ENCODE measurements around the gene CNOT6.
"Not testable (repeated sequence)": the region's sequence is repeated elsewhere in the genome, so short reads cannot be mapped to it uniquely, and the experiment has no call there.

Gene CNOT6

DNA sequence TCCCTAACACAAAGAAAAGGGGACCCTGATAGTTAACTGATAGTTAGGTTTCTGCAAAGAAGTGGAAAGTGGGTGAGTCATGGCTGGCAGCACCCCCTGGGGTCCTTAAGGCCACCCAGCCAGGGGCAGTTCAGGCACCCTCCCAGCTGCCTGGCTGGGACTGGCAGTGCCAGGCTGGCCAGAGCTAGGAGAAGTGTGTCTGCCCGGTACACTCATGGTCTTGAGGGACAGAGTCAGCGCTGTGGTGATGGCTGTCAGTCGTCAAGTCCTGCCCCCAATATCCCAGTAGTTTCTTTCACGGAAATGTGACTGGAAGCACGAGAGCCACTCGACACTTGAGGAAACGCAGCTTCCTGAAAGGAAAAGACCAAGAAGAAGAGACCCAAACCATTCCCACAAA lies 22.3 kb upstream of the CNOT6 start:
- no peak for DNase-seq

DNA sequence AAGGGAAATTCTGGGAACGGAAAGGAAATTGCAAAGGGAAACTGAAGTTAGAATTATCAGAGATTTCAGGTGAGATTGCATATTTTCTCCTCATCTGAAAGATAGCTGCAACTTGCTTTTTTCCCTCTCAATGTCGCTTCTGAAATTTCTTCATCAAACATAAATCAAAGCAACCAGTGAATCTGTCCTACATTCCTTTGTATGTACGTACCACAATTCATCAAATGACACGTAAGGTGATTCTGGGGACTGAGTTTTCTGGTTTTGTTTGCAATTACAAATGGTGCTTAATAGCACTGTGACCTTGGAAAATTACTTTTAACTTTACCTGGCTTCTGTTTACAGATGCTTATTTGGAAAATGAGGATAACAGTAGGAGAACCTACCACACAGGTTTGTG lies 21.9 kb upstream of the CNOT6 start:
- DNase-seq = no peak

DNA sequence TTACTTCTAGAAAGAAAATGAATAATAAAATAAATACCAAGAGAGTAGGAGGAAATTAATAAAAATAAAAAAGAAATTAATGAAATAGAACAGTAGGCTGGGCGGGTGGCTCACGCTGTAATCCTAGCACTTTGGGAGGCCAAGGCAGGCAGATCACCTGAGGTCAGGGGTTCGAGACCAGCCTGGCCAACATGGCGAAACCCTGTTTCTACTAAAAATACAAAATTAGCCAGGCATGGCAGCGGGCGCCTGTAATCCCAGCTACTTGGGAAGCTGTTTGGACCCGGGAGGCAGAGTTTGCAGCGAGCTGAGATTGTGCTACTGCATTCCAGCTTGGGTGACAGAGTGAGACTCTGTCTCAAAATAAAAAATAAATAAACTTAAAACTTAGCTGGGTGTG lies 20.8 kb upstream of the CNOT6 start:
- DNase-seq = not testable (repeated sequence)

DNA sequence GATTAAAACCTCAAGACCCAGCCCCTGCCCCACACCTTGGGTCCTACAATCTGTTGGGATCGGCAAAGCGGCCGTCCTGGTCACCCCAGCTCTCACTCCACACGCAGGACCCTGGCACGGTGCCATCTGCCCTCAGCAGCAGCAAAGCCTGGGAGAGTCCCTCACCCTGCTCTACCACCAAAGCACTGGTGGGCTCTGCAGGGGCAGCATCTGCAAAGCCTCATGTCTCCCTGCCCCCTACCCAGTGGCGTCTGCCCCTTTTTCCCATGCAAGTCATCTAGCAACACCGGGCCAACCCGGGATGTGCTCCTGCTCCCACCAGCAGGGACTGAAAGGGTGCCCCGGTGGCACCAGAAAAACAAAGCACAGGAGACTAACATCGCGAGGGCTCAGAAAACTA lies 19.6 kb upstream of the CNOT6 start:
- DNase-seq = no peak

DNA sequence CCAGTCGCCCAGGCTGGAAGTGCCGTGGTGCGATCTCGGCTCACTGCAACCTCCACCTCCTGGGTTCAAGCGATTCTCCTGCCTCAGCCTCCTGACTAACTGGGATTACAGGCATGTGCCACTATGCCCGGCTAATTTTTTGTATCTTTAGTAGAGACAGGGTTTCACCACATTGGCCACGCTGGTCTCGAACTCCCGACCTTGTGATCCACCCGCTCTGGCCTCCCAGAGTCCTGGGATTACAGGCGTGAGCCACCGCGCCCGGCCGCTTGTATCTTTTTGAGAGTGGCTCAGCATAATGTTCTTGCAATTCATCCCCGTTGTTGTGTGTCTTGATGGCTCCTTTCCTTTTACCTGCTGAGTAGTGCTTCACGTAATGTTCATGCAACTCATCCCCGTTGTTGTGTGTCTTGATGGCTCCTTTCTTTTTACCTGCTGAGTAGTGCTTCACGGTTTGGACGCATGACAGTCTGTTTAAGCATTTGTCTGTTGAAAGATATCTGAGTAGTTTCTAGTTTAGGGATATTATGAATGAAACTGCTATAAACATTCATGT lies 18.1 kb upstream of the CNOT6 start:
- DNase-seq = not testable (repeated sequence)

DNA sequence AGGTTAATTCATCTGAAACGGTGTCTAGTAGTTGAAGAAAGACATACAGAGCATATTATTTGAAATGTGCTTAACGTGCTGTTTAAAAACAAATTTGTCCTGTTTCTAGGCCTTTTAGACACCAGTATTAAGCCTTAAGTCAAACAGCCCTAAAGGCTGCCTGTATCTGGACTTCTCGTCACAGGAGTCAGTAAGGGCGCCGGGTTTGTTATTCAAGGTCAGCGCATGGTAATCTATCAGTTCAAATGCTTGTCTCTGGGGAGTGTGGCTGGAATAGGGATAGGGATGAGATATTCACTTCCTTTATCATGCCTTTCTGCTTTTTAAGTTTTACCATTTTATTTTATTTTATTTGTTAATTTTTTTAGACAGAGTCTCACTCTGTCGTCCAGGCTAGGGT lies 9.4 kb upstream of the CNOT6 start:
- no peak for DNase-seq

DNA sequence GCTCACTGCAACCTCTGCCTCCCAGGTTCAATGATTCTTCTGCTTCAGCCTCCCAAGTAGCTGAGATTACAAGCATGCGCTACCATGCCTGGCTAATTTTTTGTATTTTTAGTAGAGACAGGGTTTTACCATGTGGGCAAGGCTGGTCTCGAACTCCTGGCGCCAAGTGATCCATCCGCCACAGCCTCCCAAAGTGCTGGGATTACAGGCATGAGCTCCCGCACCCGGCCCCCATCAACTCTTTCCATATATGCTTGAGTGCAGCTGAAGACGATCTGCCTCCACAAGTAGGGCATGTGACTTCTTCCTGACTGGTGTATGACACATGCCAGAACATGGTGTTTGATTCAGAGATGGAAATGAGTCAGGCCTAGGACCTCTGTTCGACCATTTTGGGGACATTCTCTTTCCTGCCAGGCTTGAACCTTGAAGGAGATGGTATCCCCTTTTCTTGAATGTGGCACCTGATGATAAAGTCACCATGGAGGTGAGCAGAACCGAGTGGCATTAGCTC lies 7.5 kb upstream of the CNOT6 start:
- DNase-seq = no peak

DNA sequence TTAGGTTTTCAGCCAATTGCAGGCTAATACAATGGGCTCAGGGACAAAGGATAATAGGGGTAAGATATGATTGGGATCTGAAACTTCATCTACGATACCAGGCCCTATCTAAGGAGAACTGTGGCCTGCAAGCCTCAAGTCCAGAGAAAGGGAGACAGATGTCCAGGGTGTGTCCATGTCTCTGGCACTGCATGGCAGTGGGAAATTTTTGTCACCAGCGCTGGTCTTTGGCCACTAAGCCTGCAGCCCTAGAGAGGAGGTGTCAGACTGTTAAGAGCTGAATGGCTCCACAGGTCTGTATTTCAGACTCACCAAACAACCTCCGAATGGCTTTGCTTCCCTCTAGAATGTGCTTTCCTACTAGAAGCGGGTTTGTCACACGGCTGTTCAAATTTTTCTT lies 6.6 kb upstream of the CNOT6 start:
- no peak for DNase-seq

DNA sequence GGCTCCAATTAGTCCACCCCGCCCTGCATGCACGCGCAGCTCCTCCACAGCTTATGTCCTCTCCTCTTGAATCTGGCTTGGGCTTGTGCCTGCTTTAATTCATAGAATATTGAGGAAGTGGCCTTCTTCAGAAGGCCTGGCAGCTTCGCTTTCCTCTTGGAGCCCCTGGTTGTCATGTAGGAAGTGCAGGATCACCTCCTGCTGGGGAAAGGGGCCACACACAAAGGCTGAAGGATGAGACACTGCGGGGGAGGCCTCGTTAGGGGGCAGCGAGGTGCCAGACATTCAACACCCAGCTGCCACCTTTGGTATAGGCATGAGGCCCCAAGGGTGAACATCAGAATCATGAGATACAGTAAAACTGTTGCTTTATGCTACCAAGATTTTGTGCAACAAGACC lies 2.7 kb upstream of the CNOT6 start:
- DNase-seq = no peak

DNA sequence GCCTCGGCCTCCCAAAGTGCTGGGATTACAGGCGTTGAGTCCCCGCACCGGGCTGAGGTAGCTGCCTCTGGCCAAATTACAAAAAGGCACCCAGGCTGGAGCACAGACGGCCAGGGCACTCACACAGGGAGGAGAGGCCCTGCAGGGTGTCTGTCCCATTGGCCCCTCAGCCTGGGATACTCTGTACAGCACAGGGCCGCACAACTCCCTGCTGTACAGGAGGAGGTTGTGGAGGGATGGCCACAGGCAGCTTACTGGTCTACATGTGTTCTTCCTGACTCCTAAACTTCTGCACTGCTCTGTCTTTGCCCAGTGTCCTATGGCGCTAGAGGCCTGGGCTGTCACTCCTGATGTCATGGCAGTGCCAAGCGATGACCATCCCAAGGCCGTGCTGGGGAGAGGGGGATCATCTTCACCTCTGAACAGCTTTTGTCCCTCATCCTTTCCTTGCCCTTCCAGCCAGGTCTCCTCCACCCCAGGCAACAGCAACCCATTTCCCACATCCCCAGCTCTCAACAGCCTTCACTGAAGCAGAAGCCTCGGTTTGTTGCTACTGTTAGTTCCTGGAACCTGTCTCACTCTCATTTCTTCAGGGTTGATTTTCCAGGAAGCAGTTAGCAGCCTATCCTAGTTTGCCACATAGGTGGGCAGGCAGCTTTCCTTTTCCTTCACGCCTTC lies 1.8 kb upstream of the CNOT6 start:
- no peak for DNase-seq

DNA sequence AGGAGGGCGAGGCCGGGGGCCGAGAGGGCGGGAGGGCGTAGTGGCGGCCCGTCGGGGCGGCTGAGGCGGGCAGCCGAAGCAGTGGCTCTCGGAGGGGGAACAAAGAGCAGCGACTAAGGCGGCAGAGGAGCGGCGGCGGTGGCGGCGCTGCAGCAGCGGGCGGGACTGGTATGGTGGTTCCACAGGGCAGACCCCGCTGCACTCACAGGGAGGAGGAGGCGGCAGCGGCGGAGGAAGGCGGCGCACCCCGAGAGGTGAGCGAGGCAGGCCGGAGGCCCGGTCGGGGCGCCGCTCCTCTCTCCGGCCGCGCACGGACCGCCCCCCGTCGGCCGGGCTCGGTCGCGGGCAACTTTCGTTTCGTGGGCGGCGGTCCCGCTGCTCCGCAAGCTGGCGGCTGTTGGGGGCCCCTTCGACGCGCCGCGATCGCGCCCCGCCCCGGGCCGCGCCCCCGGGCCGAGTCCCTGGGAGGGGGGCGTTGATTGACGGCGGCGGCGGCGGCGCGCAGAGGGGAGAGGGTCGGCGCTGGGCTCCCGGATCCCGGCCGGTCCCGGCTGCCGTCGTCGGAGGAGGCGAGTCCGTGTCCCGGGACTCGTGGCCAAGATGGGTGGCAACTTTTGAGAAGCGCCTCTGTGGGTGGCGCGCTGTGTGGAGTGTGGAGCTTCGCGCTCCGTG lies 467 bp downstream of the CNOT6 start:
- DNase-seq = peak; percentile 53

DNA sequence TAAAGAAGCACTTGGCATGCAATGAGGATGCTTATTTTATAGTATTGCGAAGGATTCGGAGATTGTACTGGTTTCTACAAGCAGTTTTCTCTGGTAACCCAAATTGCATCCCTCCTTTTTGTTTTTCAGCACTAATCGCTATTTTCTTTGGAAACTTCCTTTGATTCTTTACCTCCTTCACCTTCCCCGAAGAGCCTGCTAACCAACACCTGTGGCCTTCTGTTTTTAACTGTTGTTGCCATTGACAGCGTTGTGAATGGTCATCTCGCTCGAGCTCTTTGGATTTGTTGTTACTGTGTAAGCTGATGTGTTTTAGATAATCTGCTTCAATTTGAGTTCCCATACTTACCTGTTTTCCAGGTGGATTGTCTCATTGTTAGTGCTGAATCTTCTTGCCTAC lies 1.1 kb downstream of the CNOT6 start:
- DNase-seq = no peak

DNA sequence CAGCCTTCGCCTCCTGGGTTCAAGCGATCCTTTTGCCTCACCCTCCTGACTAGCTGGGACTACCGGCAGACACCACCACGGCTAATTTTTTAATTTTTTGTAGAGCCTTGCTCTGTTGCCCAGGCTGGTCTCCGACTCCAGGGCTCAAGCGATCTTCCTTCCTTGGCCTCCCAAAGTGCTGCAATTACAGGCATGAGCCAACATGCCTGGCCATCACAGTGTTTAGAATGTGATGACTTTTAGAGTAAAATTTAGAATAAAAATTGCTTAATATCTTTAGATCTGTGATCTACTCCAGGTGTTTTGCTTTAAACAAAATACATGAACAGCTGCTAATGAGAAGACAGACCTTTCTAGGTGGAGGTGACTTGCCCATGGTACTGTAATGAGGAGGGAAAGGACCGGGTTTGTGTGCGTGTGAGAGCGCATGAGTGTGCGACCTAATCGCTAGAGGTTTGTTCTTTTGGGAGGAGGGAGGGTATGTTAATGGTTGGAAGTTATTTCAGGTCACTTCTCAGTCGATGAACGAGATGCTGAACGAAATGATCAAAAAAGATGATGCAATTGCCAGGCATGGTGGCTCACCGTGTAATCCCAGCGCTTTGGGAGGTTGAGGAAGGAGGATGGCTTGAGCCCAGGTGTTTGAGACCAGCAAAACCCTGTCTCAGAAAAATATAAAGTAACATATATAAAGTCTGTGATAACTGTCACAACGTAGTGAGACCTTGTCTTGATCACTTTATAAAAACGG lies 2.0 kb downstream of the CNOT6 start:
- no peak for DNase-seq

DNA sequence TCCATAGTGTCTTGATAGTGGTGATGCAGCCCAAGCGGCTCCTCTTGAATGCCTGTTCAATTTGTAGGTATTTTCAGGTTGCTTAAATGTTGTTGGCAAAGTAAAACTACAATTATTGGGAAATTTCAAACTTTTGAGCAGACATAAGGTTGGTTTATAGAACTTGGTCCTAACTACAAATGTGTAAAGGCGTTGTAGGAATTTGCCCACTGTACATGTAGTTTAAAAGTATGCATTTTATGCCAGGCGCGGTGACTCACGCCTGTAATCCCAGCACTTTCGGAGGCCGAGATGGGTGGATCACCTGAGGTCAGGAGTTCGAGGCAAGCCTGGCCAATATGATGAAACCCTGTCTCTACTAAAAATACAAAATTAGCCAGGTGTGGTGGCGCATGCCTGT lies 2.6 kb downstream of the CNOT6 start:
- not testable (repeated sequence) for DNase-seq

DNA sequence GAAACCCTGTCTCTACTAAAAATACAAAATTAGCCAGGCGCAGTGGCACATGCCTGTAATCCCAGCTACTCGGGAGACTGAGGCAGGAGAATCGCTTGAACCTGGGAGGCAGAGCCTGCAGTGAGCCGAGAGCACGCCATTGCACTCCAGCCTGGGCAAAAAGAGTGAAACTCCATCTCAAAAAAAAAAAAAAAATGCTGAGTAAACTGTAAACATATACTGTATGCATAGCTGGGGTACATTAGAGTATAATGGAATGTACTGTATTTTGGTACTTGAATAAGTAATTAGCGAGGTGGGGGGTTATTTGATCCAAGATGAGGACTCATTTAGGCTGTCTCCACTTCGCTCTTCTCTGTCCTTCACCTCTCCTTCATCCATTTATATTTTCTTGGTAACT lies 3.7 kb downstream of the CNOT6 start:
- DNase-seq = not testable (repeated sequence)

DNA sequence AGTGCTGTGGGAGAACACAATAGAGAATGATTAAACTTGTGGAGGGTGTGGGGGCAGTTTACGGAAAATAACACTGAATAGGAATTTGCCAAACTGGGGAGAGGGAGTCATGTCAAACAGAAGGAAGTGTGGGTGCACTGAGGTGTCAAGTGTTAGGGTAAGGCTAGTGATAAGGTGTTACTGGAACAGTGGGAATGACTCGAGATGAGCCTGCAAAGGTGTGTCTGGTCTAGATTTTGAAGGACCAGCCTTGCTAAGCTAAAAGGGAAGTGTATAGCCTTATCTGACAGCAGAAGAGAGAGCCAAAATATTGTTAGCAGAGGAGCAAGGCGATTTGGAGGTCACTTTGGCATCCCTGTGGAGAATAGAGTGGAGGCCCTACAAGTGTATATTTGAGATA lies 4.2 kb downstream of the CNOT6 start:
- DNase-seq = no peak

DNA sequence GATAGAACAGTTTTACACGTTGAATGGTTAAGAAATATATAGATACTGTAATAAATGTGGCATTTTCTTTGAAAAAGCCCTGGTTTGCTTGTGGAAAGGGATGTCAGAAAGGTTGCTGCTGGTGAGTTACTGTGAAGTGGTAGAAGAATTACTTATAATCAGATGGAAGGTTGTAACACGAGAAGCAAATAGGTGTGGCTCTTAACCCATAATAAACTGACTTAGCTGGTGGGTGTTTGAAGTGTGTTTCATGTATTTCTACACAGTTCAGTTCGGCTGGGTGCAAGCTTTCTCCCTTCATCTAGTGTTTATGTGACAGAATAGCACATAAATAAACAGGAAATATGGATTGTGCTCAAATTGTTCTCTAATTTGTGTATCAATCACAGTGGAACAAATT lies 5.5 kb downstream of the CNOT6 start:
- DNase-seq = no peak

DNA sequence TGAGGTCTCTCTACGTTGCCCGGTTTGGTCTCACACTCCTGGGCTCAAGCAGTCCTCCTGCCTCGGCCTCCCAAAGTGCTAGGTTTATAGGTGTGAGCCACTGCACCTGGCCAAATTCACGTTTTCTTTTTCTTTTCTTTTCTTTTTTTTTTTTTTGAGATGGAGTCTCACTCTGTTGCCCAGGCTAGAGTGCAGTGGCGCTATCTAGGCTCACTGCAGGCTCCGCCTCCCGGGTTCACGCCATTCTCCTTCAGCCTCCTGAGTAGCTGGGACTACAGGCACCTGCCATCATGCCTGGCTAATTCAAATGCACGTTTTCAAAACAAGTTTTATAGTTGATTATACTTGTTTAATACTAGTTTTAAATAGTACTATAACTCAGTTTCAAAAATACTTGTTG lies 6.1 kb downstream of the CNOT6 start:
- DNase-seq = peak; percentile 11

DNA sequence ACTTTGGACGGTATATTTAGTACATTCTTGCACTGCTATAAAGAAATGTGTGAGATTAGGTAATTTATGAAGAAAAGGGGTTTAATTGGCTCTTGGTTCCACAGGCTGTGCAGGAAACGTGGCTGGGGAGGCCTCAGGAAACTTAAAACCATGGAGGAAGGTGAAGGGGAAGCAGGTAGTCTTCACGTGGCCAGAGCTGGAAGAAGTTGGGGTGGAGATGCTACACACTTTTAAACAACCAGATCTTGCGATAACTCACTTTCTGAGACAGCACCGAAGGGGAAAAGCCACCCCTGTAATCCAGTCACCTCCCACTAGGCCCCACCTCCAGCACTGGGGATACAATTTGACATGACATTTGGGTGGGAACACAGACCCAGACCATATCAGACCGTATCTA lies 13.5 kb downstream of the CNOT6 start:
- no peak for DNase-seq

DNA sequence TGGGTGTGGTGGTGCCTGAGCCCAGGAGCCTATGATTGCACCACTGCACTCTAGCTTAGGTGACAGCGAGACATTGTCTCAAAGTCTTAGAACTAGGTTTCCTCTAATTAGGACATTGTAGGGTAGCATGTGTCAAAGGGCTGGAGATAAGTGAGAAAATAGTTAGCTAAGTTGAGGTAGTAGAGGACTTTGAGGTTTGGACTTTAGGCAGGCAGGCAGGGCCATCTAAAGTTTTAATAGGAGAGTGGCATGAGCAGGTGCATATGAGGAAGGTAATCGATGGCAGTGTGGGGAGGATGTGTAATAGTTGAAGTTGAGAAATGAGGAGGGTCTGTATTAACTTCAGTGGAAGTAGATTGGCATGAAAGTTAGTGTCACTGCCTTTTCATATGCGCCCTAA lies 21.1 kb downstream of the CNOT6 start:
- no peak for DNase-seq

DNA sequence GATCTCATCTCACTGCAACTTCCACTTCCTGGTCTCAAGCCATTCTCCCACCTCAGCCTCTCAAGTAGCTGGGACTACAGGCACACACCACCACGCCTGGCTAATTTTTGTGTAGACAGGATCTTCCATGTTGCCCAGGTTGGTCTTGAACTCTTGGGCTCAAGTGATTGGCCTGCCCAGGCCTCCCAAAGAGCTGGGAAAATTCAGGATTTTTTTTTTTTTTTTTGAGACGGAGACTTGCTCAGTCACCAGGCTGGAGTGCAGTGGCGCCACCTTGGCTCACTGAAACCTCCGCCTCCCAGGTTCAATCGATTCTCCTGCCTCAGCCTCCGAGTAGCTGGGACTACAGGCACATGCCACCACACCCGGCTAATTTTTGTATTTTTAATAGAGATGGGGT lies 21.8 kb downstream of the CNOT6 start:
- DNase-seq = not testable (repeated sequence)

DNA sequence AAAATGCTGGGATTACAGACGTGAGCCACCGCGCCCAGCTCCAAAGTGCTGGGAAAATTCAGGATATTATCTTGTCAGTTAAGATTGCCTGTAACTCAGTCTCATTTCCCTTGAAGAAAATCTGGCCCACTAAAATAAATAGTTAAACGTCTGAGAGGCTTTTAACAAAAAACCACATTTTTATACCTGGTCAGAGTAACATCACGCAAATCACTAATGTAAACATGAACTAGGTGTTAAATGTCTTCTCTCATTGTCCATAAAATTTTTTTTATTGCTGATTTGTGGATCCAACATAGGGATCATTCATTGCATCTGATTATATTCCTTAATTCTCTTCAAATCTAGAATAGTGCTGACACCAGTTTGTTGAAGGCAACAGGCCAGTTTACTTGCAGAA lies 22.3 kb downstream of the CNOT6 start:
- DNase-seq = no peak

DNA sequence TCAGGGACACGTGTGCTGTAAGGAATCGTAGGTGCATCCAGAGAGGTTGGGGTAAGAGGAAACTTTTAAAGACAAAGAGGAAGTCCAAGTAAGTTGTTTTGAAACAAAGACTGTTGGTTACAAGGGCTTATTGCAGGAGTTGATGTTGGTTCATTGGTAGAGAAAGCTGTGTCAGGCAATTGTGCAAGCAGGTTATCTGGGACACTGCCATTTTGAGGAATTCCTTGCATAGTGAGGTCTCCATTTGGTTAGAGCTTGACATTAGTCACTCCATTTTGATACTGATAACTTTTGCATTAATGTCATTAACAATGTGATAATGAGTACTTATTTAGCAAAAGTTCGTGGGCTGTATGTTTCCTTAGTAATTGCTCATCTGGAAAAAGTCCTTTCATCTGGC lies 24.9 kb downstream of the CNOT6 start:
- no peak for DNase-seq

DNA sequence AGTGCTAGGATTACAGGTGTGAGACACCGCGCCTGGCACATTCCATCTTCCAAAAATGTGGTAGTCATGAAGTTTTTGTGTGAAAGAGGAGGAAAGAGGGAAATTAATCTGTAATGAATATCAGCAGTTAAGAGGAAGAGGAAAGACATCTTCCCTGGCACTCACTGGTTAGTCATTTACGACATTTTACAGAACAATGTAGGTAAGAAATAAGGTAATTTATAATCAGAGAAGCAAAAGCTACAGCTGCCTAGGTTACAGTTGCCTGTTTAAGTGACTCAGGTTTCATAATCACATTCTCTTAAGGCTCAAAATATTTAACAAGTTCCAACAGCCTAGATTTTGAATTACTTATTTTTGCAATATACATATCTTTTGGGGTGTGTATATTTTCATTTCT lies 26.9 kb downstream of the CNOT6 start:
- DNase-seq = no peak
